Frontal cortex (tissue), 4 donors: Measurements from ENCODE around the gene PIP5K1B. TPM values are rescaled to one million over a fixed set of nuclear protein-coding genes. Genes with fewer than 3 reads are reported as not detected.

Experiments
- DNase-seq, 2 donors: peaks; one replicate each; pipeline ENCODE4 v3.0.0; 2012; ENCODE audit warnings: low spot score in 2 of 2
- FAIRE-seq: peaks from 2 replicates; lab custom pipeline; 2012; peaks lifted over from hg19 to GRCh38; lab: Jason Lieb, UNC
- total RNA-seq: library from RNA; depleted of rRNA; stranded (reverse); fragments of >200 nt; gene quantifications from one replicate; pipeline ENCODE4 v1.2.3, GENCODE V29; 2014
- donor health status: control.
- donor health status: control.
- donor health status: control.

The PIP5K1B gene
- total RNA-seq, 1 donor from 2014 or later = 2.9 TPM

DNA sequence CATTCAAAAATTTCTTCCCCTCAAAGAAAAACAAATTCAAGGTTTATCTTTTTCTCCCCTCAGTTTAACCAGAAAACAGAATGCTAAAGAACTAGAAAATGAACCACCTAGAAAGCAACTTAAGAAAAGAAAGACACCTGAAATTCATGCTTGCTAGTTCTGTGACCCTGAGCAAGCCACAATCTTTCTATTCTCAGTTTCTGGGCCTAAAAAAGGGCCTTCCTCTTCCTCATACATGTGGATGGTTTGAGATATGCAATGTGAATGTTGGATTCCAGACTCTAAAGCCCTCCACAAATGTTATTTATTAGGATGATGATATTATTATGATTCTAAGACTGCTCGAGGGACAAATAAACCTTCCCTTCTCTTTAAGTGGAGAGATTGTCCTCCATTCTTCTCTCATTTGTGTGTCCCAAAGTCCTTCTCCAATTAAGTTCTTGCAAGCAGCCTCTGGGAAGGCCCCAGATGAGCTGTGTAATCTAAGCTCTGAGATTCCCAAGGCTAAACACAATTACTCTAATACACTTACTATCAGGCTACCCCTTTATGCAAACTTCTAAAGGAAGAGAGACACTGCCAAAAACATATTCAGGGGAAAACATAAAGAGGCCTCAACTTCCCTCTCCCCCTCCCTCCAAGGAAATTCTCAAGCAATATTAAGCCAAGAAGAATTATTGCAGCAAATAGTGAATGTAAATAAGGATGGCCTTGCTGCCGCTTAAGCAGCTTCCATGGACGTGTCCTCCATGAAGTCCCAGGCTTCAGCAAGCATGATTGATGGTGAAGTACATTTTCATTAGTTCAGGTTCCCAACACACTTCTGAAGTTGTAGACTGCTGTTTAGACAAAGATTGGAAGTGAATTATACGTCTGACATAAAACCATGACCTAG lies 228.6 kb downstream of the PIP5K1B start:
- no peak for DNase-seq
- no peak for FAIRE-seq

DNA sequence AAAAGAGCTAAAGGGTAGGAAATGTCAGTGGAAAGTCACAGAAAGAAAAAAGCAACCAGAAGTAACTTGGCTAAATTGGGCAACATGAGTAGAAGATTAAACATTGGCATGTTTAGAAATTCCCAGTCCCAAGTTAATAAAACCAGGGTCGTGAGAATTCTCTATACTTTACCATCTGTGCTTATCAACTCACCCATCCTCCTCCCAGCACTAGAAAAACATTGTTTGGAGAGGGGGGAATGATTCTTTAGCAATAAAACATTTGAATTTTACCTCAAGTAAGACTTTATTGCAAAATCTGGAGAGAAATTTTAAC lies 229.2 kb downstream of the PIP5K1B start:
- no peak for DNase-seq
- FAIRE-seq = no peak

DNA sequence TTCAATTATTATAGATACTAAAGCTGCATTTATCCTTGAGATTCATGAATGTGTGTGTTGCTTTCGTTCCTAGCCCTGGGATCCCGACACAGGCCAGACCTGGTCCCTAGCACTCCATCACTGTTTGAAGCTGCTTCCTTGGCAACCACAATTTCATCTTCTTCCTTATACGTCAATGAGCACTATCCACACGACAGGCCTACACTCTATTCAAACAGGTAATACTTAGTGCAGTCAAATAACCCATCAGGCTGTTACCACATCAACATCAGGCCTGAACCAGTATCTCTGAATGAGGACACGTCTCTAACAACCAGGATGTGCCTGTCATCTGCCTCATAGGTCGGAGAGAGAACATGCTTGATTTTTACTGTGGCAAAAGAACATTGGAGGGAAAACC lies 235.5 kb downstream of the PIP5K1B start:
- no peak for DNase-seq
- no peak for FAIRE-seq

- no peak for FAIRE-seq
- no peak for DNase-seq
These were observed 236.9 kb downstream of the PIP5K1B start for GRCh38 chr9:68941780-68942459.

GRCh38 chr9:68942790-68943189 lies 237.8 kb downstream of the PIP5K1B start:
- DNase-seq = no peak
- FAIRE-seq = no peak

GRCh38 chr9:68947015-68947414 lies 242.0 kb downstream of the PIP5K1B start:
- no peak for DNase-seq
- FAIRE-seq = no peak

DNA sequence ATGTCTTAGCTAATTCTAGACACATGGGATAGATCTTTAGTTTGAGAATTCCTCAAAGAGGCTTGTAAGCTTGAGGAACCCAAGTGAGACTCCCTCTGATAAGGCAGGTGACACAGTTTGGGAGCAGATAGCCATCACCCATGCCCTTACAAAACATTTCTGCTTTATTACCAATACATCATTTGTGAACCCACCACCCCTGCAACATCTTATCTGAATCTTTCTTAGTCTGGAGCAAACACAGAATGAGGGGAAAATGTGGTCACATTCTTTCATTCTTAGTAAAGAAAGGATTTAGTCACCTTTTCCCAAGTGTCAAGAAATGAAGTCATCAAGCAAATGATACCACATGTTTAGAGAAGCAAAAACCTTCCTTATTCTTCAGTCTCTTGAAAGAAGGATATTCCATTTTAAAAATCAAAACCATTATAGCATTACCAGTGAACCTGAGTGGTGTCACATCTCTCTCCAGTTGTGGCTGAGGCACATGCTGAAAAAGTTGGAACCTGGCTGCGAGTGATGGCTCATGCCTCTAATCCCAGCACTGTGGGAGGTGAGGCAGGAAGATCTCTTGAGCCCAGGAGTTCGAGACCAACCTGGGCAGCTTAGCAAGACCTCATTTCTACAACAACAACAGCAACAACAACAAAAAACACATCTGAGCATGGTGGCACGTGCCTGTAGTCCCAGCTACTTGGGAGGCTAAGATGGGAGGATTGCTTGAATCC lies 243.0 kb downstream of the PIP5K1B start:
- DNase-seq = no peak
- no peak for FAIRE-seq

DNA sequence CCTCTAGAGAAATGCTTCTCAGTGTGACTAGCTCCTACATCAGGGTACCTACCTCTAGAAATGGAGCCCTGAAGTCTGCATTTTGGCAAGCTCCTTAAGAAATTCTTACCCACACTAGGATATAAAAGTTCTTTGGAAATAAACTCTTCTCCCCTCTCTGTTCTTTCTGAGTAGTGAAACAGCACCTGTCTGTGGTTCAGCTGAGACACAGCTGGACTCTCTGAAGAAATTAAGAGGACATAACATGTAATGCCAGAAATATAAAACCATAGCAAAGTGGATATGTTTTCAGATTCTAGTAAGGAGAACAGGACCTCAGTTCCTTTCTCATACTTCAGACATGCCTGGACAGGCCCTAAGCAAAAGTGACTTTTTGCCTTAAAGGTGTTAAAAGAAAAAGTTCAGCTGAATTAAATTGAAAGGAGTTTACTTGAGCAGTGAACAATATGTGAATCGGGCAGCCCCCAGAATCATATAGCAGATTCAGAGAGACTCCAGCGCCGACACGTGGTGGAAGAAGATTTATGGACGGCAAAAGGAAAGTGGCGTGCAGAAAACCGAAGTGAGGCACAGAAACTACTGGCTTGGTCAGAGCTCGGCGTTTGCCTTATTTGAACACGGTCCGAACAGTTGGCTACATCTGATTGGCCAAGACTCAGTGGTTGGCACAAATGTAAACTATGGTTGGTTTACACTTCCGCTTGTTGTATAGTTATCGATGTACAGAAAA lies 244.4 kb downstream of the PIP5K1B start:
- DNase-seq = no peak
- no peak for FAIRE-seq

DNA sequence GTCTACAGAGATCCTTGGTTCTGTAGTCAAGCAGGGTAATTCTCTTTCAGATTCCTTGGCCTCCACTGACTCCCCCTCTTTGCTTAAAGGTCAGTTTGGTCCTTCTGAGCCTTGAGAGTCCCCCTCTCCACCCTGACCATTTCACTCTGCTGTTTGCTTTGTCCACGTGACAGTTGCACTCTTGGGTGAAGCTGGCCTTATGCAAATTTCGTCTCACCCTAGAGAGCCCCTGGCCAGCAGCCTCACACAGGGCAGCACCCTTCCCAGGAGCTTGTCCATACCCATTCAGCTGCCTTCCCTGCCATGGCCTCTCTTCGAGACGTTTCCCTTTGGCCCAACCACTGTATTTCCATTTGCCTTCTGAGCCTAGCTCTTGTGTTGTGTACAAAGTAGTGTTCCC lies 245.1 kb downstream of the PIP5K1B start:
- DNase-seq (no peak), FAIRE-seq (no peak)

DNA sequence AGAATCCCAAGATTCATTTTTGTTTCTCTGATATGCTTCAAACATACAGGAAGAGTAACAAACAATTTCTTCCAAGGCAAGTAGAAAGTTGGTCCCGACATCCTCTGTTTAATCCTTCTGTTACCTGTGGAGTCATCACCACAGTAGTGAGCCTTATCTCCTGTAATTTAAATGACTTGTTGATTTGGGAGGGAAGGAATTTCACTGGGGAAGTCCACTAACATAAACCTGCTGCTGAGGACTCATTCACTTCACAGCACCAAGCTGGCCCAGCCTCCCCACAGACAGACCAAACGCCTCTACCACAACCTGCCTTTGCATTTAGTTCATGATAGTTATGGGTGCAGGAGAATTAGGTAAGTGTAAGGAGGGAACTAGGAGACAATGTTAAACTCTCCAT lies 245.6 kb downstream of the PIP5K1B start:
- DNase-seq (no peak), FAIRE-seq (no peak)

- no peak for DNase-seq
- no peak for FAIRE-seq
These were observed 247.0 kb downstream of the PIP5K1B start for GRCh38 chr9:68951879-68952659.

GRCh38 chr9:68953771-68954170 lies 248.7 kb downstream of the PIP5K1B start:
- no peak for DNase-seq
- FAIRE-seq = no peak

- FAIRE-seq = no peak
- no peak for DNase-seq
These were observed 250.3 kb downstream of the PIP5K1B start for GRCh38 chr9:68955330-68955729.

DNA sequence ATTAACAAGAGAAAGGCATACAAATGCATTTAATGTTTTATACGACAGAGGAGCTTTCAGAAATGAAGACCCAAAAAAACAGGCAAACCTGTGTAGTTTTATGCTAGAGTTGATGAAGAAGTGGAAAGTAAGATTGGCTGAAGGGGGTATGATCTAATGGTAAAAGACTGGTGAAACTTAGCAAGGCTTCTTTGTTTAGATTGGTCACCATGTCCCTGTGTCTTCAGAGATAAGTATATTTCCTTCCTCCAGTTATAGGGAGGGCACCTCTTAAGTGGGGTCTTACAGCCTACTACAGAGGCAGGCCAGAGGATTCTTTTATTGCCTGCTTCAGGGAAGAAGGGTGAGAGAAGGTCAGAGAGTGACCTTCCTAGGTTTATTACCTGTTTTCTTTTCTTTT lies 252.4 kb downstream of the PIP5K1B start:
- no peak for DNase-seq
- no peak for FAIRE-seq

GRCh38 chr9:68961587-68961986 lies 256.5 kb downstream of the PIP5K1B start:
- no peak for FAIRE-seq
- DNase-seq = no peak

- DNase-seq (no peak), FAIRE-seq (no peak)
These were observed 258.4 kb downstream of the PIP5K1B start for GRCh38 chr9:68963416-68963815.

GRCh38 chr9:68964102-68964541 lies 259.1 kb downstream of the PIP5K1B start:
- no peak for FAIRE-seq
- no peak for DNase-seq

DNA sequence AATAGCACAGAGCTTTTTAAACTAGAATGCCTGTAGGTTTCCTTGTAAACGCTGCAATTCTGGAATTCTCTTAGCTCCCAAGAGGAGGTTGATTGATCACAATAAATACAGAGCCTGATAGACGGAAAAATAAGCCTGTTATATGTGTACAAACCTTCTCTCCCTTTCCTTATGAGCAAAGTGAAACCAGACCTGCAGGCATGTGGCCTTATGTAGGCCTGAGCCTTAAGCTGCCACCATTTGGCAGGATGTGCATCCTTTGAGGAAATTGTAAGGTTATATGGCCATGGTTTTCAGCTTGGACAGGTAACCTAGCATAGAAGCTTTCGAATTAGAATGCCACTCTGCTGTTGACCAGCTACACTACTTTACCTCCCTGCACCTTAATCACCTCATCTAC lies 259.7 kb downstream of the PIP5K1B start:
- DNase-seq (no peak), FAIRE-seq (no peak)

GRCh38 chr9:68966496-68966944 lies 261.5 kb downstream of the PIP5K1B start:
- DNase-seq = no peak
- no peak for FAIRE-seq
